Panc1 (cell line): ENCODE data around the gene YWHAQ.

Experiments used
- POLR2AphosphoS5 ChIP-seq: IDR thresholded peaks from 2 replicates; pipeline ENCODE4 v1.6.1; 2012; ENCODE audit warnings: mild to moderate bottlenecking, low read depth, low read length, moderate library complexity
- SIN3A ChIP-seq: IDR thresholded peaks from 2 replicates; pipeline ENCODE4 v1.6.1; 2012; ENCODE audit warnings: low read depth, mild to moderate bottlenecking, low read length, moderate library complexity, borderline replicate concordance; ENCODE audit not compliant: insufficient read depth
- TCF7L2 ChIP-seq: IDR thresholded peaks from 2 replicates; pipeline ENCODE4 v1.6.1; 2011; ENCODE audit warnings: mild to moderate bottlenecking, low read depth, low read length, inconsistent platforms
- TF ChIP-seq, protein P1 (sequence below): fragments of 450-650 bp; IDR thresholded peaks from 2 replicates; pipeline ENCODE4 v1.5.1; 2017; ENCODE audit warnings: mild to moderate bottlenecking
- TF ChIP-seq, protein P2 (sequence below), 2 experiments: IDR thresholded peaks; 2 replicates each; pipeline ENCODE4 v1.6.1; 2011 to 2012; ENCODE audit warnings: low read depth in 2 of 2, control low read depth in 1 of 2, low read length in 1 of 2, mild to moderate bottlenecking in 1 of 2, moderate library complexity in 1 of 2; ENCODE audit not compliant: insufficient read depth in 1 of 2

DNA sequence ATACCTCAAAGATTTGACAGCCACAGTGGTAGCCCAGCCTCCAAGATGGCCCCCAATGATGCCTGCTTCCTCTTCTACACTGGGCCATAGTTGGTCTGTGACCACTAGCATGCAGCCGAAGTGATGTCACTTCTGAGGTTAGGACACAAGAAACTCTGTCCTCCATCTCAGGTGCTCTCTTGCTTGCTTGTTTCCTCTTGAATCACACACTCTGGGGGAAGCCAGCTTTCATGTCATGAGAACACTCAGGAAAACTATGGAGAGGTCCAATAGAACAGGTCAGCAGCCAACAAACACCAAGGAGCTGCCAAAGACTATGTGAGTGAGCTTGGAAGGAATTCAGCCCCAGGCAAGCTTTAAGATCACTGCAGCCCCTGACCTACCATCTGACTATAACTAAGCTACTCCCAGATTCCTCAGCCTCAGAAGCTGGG, 71.8 kb downstream of the YWHAQ start:
- TF ChIP-seq, protein P1, sequence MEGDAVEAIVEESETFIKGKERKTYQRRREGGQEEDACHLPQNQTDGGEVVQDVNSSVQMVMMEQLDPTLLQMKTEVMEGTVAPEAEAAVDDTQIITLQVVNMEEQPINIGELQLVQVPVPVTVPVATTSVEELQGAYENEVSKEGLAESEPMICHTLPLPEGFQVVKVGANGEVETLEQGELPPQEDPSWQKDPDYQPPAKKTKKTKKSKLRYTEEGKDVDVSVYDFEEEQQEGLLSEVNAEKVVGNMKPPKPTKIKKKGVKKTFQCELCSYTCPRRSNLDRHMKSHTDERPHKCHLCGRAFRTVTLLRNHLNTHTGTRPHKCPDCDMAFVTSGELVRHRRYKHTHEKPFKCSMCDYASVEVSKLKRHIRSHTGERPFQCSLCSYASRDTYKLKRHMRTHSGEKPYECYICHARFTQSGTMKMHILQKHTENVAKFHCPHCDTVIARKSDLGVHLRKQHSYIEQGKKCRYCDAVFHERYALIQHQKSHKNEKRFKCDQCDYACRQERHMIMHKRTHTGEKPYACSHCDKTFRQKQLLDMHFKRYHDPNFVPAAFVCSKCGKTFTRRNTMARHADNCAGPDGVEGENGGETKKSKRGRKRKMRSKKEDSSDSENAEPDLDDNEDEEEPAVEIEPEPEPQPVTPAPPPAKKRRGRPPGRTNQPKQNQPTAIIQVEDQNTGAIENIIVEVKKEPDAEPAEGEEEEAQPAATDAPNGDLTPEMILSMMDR, result no peak
- TF ChIP-seq SIN3A (no peak), TCF7L2 (peak; percentile 76), POLR2AphosphoS5 (peak; percentile 42; the same call in 1 of the 2 replicates)
- TF ChIP-seq, protein P2, sequence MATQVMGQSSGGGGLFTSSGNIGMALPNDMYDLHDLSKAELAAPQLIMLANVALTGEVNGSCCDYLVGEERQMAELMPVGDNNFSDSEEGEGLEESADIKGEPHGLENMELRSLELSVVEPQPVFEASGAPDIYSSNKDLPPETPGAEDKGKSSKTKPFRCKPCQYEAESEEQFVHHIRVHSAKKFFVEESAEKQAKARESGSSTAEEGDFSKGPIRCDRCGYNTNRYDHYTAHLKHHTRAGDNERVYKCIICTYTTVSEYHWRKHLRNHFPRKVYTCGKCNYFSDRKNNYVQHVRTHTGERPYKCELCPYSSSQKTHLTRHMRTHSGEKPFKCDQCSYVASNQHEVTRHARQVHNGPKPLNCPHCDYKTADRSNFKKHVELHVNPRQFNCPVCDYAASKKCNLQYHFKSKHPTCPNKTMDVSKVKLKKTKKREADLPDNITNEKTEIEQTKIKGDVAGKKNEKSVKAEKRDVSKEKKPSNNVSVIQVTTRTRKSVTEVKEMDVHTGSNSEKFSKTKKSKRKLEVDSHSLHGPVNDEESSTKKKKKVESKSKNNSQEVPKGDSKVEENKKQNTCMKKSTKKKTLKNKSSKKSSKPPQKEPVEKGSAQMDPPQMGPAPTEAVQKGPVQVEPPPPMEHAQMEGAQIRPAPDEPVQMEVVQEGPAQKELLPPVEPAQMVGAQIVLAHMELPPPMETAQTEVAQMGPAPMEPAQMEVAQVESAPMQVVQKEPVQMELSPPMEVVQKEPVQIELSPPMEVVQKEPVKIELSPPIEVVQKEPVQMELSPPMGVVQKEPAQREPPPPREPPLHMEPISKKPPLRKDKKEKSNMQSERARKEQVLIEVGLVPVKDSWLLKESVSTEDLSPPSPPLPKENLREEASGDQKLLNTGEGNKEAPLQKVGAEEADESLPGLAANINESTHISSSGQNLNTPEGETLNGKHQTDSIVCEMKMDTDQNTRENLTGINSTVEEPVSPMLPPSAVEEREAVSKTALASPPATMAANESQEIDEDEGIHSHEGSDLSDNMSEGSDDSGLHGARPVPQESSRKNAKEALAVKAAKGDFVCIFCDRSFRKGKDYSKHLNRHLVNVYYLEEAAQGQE (IDR thresholded peaks at IDR 0.05; ENCODE audit: insufficient read depth in 1 of 2, low read depth in 2 of 2, low read length in 1 of 2), result no peak
